Osteoblast (primary cell): ENCODE measurements around the gene AMFR. TPM values are rescaled to one million over a fixed set of nuclear protein-coding genes. Genes with fewer than 3 reads are reported as not detected.
A peak's percentile ranks its signal among the peaks of the same experiment; 100 is the strongest.

Experiments used
- DNase-seq: peaks from one replicate; pipeline ENCODE4 v3.0.0; 2011; ENCODE audit warnings: low spot score, mixed read lengths; ENCODE audit not compliant: insufficient read length; ENCODE audit errors: missing footprints
- H2AFZ ChIP-seq: 2 replicates; pipeline ENCODE4 v1.6.0; 2011; ENCODE audit warnings: mild to moderate bottlenecking, low read length
- H3K27ac ChIP-seq: 2 replicates; pipeline ENCODE4 v1.5.1; 2011; ENCODE audit warnings: mild to moderate bottlenecking, low read depth, low read length, moderate library complexity
- H3K27me3 ChIP-seq: 2 replicates; pipeline ENCODE4 v1.6.0; 2012; ENCODE audit warnings: mild to moderate bottlenecking, control low read depth, inconsistent platforms, low read length, moderate library complexity; ENCODE audit not compliant: insufficient read depth
- H3K36me3 ChIP-seq: 2 replicates; pipeline ENCODE4 v1.5.1; 2011; ENCODE audit warnings: mild to moderate bottlenecking, low read length, control low read depth, moderate library complexity; ENCODE audit not compliant: insufficient read depth
- H3K4me1 ChIP-seq: 2 replicates; pipeline ENCODE4 v1.5.1; 2011; ENCODE audit warnings: mild to moderate bottlenecking, low read length, control low read depth, moderate library complexity; ENCODE audit not compliant: insufficient read depth
- H3K4me2 ChIP-seq: 2 replicates; pipeline ENCODE4 v1.6.0; 2011; ENCODE audit warnings: mild to moderate bottlenecking, low read length; ENCODE audit not compliant: insufficient read depth
- H3K4me3 ChIP-seq: fragments of 200-600 bp; sonication (generic); 3 replicates; pipeline ENCODE4 v1.5.1; 2012; ENCODE audit warnings: mild to moderate bottlenecking, low read length, inconsistent platforms; ENCODE audit not compliant: insufficient read depth
- H3K79me2 ChIP-seq: 2 replicates; pipeline ENCODE4 v1.6.0; 2012; ENCODE audit warnings: mild to moderate bottlenecking, low read length, control low read depth, inconsistent platforms; ENCODE audit not compliant: insufficient read depth
- H3K9me3 ChIP-seq: 2 replicates; pipeline ENCODE4 v1.5.1; 2011; ENCODE audit warnings: low read depth, low read length, control low read depth
- H4K20me1 ChIP-seq: 2 replicates; pipeline ENCODE4 v1.6.0; 2012; ENCODE audit warnings: mild to moderate bottlenecking, low read length, control low read depth; ENCODE audit not compliant: insufficient read depth
- CTCF ChIP-seq: IDR thresholded peaks from 2 replicates; pipeline ENCODE4 v1.5.1; 2011; ENCODE audit warnings: mild to moderate bottlenecking, low read depth, low read length, moderate library complexity; ENCODE audit errors: extremely low read depth
- total RNA-seq: library from RNA; depleted of rRNA; stranded (reverse); fragments of >200 nt; gene quantifications from 2 replicates; pipeline ENCODE4 v1.2.3, GENCODE V29; 2012

AMFR gene
- total RNA-seq, 1 donor: 339 TPM

GRCh38 chr16:56360117-56361008 lies 65.0 kb downstream of the AMFR start:
- H2AFZ ChIP-seq: no peak overlapping the region
- H3K4me1 ChIP-seq: peaks cover 12% of the 10 kb centered on the region
- H3K36me3 ChIP-seq: peaks cover 29% of the 10 kb centered on the region
- H3K79me2 ChIP-seq: no peaks in the 10 kb centered on the region
- DNase-seq: peak; percentile 22
- no peak overlapping the region for H3K4me3 ChIP-seq
- no peak for TF ChIP-seq CTCF
- no peaks in the 10 kb centered on the region for H4K20me1 ChIP-seq
- H3K4me2 ChIP-seq: no peak overlapping the region
- no peak overlapping the region for H3K27ac ChIP-seq
- no peaks in the 10 kb centered on the region for H3K9me3 ChIP-seq
- no peaks in the 10 kb centered on the region for H3K27me3 ChIP-seq

GRCh38 chr16:56357765-56358322 lies 67.5 kb downstream of the AMFR start:
- no peaks in the 10 kb centered on the region for H4K20me1 ChIP-seq
- no peaks in the 10 kb centered on the region for H3K9me3 ChIP-seq
- no peaks in the 10 kb centered on the region for H3K79me2 ChIP-seq
- H3K4me3 ChIP-seq: peak overlapping the region; percentile 76
- H3K4me2 ChIP-seq: peak overlapping the region; percentile 93
- no peaks in the 10 kb centered on the region for H3K27me3 ChIP-seq
- no peak for TF ChIP-seq CTCF
- H2AFZ ChIP-seq: peak overlapping the region; percentile 92
- DNase-seq: peak; percentile 43
- peak overlapping the region; percentile 94 for H3K27ac ChIP-seq
- H3K36me3 ChIP-seq: peaks cover 11% of the 10 kb centered on the region
- peaks cover 12% of the 10 kb centered on the region for H3K4me1 ChIP-seq

GRCh38 chr16:56357241-56357764 lies 68.0 kb downstream of the AMFR start:
- H3K27me3 ChIP-seq: no peaks in the 10 kb centered on the region
- H3K79me2 ChIP-seq: no peaks in the 10 kb centered on the region
- H3K9me3 ChIP-seq: no peaks in the 10 kb centered on the region
- H2AFZ ChIP-seq: peak overlapping the region; percentile 92
- H3K27ac ChIP-seq: peak overlapping the region; percentile 94
- H3K4me2 ChIP-seq: peak overlapping the region; percentile 93
- peaks cover 12% of the 10 kb centered on the region for H3K4me1 ChIP-seq
- H3K36me3 ChIP-seq: peaks cover 6% of the 10 kb centered on the region
- peak overlapping the region; percentile 76 for H3K4me3 ChIP-seq
- no peaks in the 10 kb centered on the region for H4K20me1 ChIP-seq
- TF ChIP-seq CTCF: no peak
- DNase-seq: peak; percentile 96
